NCI-H1092 treated with DMSO at 0.1 percent for 48 hours (cell line): ENCODE results near the gene MYL7.
A peak's percentile ranks its signal among the peaks of the same experiment; 100 is the strongest.
"Not testable (repeated sequence)": the region's sequence is repeated elsewhere in the genome, so short reads cannot be mapped to it uniquely, and the experiment has no call there.

Experiments
- DNase-seq: peaks from one replicate; lab custom pipeline; 2025; lab: John Stamatoyannopoulos, UW

Gene MYL7

DNA sequence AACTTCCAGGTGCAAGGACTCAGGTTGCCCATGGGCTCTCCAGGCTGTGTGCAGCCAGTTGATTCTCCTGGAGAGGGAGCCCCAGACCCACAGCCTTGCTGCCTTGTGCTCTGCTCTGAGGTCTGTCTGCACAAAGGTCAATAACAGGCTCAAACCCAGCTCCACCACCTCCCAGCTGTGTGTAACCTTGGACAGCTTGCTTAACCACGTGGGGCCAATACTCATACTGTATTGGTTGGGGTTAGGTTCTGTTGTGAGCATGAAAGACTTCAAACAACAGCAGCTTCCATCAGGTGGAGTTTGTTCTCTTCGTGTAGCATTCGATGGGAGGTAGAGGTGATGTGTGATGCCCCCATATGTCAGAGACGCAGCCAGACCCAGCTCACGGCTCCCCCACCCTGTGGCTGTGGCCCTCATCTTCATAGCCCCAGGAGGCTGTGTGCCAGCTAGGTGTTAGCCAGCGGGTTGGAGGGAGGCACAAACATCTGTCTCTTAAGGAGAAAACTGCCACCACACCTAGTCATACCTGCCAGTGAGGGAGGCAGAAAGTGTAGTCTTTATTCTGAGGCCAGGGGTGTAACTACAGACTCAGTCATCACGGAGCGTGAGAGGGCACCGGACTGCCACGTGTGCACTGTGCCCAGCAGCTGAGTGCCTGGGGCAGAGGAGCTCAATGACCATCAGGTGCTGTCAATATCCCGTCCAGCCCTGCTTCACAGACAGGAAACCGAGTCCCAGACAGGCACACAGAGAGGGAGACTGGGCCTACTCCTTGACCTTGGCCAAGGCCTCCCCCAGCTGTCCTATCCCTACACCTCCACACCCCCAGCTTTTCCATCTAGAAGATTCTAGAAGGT lies 9.7 kb downstream of the MYL7 start:
- DNase-seq, result peak; percentile 14

DNA sequence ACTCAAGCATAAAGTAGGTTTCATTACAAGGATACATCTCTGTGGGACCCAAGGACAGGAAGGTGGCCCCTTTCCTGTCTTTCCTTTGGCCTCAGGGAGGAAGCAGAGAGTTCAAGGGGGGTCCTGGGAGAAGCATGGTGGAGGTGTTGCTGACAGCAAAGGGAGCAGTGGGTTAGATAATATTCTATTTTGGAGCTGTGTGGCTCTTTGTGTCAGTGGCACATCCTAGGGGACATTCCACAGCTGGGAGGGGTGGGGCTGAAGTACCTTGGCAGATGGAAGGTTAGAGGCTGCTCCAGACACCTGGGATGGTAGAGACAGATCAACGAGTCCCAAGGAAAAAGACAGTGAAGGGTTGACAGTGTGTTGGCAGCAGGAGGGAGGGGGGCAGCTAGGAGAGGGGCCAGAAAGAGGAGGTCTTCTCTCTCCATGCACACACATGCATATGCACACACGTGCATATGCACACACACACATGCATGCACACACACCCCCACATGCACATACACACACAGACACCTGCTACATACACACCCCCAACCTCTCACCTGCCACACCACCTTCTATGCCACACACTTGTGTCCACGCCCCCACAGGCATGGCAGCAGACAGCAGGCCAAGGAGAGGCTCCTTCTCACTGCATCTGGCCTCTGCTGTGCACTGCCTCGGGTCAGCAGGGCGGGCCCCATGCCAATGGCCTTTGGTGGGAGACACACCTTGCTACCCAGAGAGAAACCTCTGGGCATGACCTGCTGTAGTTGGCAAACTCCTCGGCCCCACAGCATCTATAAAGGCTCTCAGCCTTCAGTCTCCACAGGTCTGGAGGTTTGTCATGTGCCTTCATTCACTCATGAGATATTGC lies 12.2 kb downstream of the MYL7 start:
- DNase-seq, result no peak

DNA sequence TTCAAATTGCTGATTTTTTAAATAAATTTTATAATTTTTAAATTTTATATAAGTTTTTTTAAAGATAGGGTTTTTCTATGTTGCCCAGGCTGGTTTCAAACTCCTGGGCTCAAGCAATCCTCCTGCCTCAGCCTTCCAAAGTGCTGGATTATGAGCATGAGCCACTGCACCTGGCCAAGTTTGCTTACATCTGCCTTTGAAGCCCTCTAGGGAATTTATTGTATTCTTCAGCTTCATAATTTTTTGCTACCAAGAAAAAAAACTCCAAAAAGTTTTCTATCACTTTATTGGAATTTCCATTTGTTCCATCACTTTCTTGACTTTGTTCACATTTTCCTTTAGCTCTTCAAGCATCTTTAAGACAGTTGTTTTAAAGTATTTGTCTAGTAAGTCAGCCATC lies 14.0 kb downstream of the MYL7 start:
- no peak for DNase-seq

DNA sequence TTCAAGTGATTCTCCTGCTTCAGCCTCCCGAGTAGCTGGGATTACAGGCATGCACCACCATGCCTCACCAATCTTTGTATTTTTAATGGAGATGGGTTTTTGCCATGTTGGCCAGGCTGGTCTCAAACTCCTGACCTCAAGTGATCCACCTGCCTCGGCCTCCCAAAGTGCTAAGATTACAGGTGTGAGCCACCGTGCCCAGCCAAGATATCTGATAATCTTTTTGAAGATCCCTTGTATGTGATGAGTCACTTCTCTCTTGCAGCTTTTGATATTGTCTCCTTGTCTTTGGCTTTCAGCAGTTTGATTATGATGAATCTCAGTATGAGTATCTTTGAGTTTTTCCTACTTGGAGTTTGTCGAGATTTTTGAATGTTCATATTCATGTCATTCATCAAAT lies 14.6 kb downstream of the MYL7 start:
- not testable (repeated sequence) for DNase-seq

DNA sequence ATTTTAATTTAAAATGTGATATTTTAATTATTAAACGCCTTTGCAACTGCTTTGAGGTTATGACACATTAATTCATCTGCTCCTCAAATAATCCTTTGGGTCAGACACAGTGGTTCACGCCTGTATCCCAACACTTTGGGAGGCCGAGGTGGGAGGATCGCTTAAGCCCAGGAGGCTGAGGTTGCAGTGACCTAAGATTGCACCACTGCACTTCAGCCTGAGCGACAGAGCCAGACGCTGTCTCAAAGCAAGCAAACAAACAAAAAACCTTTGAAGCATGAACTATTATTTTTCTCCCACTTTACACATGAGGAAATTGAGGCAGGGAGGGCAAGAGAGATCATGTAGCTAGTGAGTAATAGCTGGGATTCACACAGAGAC lies 16.3 kb downstream of the MYL7 start:
- no peak for DNase-seq

DNA sequence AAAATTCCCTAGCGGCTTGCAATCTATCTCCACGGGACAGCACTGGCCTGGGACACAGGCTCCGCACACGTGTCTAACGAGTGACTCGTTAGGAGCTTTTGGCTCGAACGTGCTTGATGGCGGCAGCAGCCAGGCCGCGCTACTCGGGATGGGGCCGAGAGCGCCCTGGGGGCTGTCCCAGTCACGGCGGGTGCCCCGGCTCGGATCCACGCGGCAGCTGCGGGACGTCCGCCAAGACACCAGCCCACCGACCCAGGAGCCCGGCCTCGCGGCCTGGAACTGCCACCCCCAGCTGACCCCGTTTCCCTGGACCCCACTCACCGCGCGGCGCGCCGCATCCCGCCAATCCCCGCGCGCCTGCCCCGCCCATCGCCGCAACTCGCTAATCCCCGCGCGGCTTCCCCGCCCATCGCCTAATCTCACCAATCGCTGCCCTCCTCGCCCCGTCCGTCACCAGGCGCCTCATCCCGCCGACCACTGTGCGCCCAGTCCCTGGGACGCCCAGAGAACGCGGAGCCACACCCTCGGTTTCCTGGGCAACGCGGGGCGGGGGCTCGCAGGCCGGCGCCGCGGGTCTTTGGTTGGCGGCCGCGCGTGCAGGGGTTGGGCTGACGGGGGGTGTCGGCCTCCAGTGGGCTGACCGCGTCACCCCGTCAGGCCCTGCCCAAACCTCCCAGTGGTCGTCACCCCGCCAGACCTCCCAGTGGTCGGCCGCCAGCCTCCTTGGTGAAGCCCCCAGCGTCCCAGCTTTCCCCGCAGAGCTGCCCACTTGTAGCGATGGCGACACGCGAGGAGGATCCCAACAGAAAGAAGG lies 17.7 kb downstream of the MYL7 start, which contains the start of gene POLD2:
Gene POLD2, minus strand, starts transcription at position 359 of the 814 bp plus-strand sequence. CDS start 1,495 bp downstream, outside the sequence.
- DNase-seq, result peak; percentile 99

DNA sequence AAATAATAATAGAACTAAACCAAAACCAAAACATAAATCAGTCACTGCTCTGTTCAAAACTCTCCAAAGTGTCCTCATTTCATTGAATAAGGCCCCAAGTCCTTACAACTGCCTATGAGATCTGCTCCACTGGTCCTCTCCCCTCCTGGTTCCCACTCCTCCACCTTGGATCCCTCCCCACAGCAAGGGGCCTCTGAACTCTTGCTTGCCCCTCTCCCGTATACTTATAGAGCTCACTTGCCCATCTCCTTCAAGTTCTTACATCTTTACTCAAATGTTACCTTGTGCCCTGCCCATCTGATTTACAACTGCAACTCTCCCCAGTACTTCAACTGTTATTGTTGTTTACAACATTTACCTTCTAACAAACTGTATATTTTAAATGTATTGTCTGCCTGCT lies 18.6 kb downstream of the MYL7 start:
- DNase-seq, result no peak

DNA sequence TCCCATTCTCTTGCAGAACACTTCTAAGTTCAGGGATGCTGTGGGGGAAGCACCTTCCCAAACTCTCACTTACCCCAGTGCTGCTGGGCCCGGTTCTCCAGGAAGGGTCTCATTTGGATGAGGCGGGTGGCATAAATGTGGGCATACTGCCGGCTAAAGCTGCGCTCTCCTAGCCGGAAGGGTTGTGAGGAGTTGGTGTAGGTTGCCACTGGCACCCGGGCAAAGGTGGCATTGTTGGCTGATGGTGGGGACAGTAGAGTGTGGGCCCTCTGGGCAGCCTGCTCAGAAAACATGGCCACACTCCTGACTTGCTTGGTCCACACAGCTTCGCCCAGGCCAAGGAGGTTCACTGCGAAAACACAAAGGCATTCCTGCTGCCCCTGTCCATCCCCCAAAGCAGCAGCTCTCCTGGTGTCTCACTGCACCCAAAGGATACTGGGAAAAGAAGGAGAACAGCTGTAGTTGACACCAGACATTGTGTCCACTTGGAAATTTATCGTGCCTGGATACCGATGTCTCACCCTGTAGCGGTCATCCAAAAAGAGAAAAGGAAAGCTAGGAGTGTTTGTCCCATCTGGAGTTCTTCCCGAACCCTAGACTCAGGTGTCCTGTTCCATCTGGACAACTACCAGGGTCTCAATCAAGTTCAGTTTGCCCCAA lies 19.2 kb downstream of the MYL7 start:
- DNase-seq, result no peak

DNA sequence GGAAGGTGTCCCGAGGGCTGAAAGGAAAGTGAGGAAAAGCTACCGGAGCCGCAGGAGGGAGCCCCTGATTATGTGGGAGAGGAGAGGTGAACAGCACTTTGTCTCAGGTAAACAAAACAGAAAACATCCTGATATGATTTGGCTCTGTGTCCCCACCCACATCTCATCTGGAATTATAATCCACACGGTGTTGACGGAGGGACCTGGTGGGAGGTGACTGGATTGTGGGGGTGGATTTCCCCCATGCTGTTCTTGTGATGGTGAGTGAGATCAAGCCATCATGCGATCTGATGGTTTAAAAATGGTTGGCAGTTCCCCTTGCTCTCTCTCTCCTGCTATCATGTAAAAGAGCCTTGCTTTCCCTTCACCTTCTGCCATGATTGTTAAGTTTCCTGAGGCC lies 20.7 kb downstream of the MYL7 start:
- DNase-seq, result no peak

DNA sequence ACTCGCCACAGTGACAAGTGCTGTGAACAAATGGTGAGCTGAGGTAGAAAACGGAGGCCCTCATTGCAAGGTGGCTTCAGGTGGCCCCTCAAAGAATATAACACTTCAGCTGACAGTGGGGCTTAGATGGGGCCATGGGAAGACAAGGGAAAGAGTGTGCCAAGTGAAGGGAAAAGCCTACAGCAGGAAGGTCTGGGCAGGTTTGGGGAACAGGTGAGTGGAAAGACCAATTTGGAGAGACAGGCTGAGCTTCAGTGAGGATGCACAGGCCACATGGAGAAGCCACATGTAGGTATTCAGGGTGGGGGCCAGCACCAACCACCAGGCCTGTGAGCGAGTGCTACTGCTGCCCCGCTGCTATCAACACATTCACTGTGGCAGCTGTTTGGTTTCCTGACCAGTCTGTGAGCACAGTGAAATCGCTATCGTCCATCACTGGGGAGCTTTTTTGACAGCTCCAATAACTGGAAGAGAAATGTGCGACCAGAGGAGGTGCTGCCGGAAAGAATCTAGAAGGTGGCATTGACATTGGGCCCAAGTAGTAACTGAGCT lies 21.2 kb downstream of the MYL7 start:
- no peak for DNase-seq

DNA sequence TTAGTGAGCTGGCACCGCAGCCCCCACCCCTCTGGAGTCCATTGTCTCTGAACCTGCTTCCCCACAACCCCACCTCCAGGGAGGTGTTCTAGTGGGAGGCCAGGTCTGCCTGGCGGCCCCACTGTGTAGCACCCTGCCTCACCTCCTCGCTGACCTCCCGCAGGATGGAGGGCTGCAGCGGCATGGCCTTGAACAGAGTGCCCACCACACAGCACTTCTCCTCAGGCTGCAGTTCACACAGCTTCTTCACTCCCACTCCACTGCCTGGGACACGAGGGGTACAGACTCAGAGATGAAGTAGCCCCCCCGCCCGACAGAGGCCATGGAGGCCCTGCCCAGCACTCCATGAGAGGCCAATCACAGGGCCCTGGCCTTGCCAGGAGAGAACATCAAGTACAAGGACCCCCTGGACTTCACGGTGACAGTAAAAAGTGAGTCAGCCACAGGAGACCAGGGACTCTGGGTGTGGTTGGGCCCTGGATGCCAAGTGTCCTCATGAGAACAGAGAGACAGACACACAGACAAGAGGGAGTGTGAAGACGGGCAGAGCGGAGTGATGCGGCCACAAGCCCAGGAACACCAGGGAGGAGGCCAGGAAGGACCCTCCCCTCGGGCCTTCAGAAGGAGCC lies 23.2 kb downstream of the MYL7 start:
- no peak for DNase-seq

DNA sequence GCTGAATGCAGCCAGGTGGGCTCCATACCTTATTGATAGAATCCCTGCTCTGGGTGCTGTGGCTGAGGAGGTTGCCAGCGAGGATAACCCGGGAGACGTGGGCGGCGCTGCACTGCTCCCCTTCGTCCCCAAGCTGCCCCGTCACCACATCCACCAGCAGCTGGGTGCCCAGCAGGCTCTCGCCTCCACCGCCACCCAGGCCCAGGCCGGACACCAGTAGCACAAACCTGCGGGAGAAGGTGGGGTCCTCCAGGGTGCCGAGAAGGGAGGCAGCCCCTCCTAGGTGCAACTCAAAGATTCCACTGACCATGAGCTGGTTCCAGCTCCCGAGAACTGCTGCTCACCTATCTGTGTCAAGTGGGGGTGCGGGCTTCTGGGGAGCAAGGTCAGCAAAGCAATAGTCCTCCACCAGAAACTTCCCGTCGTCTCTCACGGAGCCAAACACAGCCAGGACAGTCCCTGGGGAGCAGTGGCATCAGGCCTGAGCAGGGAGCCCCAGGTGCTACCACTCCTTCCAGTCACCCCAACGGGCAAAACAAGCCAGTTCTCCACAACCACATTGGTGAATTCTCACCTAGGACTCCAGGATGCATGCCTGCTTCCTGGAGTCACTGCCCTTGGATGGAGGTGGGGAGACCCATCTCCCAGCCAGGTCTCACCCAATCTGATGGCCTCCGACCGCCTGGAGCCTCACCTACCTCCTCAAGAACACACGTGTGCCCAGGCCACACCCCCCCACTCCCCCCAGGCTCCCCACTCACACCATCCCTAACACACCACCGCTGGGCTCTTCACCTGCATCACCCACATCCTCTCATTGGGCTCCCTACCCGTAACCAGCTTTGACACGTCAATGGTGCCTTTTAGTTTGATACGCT lies 24.1 kb downstream of the MYL7 start:
- DNase-seq, result no peak

DNA sequence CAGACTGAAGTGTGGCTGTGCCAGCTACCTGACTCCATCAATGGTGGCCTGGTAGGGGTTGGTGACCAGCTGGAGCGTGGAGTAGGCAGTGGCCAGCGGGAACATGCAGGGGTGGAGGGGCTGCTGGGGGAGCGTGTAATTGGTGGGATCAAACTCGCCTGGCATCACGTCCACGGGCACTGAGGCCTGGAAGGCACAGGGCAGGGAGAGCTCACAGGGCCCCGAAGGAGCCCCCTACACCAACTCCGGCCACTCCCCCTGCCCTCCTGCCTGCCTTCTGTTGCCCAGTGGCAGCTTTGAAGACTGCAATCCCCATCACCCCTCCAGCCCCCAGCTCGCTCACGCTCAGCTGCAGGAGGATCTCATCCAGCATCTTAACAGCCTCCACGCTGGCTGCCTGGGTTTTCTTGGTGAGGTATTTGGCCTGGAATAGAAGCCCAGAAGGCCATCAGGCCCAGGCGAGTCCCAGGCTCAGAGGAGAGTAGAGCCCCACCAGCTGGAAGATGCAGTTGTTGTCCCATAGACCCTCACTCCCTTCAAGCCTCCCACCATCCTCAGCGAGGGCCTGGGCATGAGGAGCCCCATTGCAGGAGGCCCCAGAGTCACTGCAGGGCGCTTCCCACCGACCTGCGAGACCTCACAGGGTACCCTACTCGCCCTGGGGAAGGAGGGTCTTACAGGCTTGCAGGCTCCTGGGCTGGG lies 24.9 kb downstream of the MYL7 start:
- no peak for DNase-seq

DNA sequence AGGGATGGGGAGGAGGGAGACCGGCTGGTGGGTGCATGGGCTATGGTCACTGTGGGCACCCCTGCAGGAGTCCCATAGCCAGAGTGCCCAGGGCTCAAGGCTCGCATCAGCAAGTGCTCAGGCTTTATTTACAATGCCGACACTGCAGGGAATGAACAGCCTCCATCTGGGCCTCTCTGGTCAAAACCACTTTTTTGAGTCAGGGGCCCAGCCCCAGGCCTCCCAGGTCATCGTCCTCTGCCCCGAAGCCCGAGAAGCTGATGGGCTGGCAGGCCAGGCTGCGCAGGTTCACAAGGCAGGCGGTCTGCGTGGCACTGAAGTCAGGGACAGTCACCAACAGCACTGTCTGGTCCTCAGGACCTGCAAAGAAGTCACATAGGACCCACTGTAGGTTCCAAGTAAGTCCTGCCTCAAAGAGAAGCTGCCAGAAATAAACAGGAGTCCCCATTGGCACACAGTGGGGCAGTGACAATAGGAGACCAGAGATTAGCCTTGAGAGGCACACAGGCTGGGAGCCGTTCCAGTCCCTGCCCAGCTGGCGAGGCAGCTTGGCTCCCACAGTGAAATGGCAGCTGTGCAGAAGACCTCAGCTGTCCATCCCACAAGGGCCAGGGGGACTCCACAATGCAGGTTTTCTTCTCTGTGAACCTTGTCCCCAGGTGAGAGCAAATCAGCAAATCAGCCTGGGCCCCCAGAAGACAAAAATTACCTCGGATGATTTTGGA lies 26.4 kb downstream of the MYL7 start:
- DNase-seq, result peak; percentile 15

DNA sequence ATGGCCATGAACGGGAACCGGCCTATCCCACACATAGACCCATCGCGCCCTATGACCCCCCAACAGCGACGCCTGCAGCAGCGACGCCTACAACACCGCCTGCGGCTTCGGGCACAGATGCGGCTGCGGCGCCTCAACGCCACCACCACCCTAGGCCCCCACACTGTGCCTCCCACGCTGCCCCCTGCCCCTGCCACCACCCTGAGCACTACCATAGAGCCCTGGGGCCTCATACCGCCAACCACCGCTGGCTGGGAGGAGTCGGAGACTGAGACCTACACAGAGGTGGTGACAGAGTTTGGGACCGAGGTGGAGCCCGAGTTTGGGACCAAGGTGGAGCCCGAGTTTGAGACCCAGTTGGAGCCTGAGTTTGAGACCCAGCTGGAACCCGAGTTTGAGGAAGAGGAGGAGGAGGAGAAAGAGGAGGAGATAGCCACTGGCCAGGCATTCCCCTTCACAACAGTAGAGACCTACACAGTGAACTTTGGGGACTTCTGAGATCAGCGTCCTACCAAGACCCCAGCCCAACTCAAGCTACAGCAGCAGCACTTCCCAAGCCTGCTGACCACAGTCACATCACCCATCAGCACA lies 27.3 kb downstream of the MYL7 start:
- DNase-seq, result no peak

DNA sequence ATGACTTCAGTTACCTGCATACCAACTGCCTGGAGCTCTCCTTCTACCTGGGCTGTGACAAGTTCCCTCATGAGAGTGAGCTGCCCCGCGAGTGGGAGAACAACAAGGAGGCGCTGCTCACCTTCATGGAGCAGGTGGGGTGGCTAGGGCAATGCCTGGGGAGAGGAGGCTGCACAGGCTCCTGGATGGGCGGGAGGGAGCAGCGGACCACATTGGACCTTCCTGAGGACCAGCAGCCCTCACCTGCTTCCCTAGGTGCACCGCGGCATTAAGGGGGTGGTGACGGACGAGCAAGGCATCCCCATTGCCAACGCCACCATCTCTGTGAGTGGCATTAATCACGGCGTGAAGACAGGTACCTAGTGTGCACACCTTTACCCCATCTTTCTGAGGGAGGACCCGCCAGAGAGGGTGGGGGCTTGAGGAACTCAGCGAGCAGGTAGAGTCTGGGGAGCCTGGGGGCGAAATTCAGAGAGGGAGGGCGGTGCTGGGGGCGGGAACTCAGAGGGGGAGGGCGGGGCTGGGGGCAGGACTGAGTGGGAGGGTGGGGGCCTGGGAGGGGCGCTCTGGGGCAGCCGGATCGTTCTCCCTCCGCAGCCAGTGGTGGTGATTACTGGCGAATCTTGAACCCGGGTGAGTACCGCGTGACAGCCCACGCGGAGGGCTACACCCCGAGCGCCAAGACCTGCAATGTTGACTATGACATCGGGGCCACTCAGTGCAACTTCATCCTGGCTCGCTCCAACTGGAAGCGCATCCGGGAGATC lies 28.0 kb downstream of the MYL7 start:
- no peak for DNase-seq

DNA sequence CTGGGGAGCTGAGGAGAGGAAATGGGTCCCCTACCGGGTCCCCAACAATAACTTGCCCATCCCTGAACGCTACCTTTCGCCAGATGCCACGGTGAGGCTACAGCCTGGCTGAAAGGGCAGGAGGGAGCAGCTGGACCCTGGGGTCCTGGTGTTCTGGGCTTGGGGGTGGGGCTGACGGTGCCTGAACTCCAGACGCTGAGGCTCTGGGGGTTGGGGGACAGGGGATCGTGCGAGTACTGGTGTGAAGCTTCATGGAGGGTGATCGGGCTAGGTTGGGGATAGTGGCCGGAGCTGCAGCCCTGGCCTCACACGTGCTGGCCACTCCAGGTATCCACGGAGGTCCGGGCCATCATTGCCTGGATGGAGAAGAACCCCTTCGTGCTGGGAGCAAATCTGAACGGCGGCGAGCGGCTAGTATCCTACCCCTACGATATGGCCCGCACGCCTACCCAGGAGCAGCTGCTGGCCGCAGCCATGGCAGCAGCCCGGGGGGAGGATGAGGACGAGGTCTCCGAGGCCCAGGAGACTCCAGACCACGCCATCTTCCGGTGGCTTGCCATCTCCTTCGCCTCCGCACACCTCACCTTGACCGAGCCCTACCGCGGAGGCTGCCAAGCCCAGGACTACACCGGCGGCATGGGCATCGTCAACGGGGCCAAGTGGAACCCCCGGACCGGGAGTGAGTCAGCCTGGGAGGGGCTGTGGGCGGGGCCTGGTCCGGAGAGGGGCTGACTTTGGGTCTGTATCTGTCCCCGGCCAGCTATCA lies 28.7 kb downstream of the MYL7 start:
- DNase-seq, result peak; percentile 44
